H4 (cell line): ENCODE results near the gene AGRP. TPM values are rescaled to one million over a fixed set of nuclear protein-coding genes. Genes with fewer than 3 reads are reported as not detected.
A peak's percentile ranks its signal among the peaks of the same experiment; 100 is the strongest.
"Not testable (repeated sequence)": the region's sequence is repeated elsewhere in the genome, so short reads cannot be mapped to it uniquely, and the experiment has no call there.

ENCODE experiments used
- DNase-seq: peaks from one replicate; pipeline ENCODE4 v3.0.0-alpha.2; 2015; ENCODE audit warnings: low spot score
- total RNA-seq: library from RNA; depleted of rRNA; stranded (reverse); fragments of >200 nt; shearing (Covaris generic); gene quantifications from 2 replicates; pipeline ENCODE4 v1.2.3, GENCODE V29; 2014

The AGRP gene
- total RNA-seq, 1 experiment from 2014 or later, result not detected

DNA sequence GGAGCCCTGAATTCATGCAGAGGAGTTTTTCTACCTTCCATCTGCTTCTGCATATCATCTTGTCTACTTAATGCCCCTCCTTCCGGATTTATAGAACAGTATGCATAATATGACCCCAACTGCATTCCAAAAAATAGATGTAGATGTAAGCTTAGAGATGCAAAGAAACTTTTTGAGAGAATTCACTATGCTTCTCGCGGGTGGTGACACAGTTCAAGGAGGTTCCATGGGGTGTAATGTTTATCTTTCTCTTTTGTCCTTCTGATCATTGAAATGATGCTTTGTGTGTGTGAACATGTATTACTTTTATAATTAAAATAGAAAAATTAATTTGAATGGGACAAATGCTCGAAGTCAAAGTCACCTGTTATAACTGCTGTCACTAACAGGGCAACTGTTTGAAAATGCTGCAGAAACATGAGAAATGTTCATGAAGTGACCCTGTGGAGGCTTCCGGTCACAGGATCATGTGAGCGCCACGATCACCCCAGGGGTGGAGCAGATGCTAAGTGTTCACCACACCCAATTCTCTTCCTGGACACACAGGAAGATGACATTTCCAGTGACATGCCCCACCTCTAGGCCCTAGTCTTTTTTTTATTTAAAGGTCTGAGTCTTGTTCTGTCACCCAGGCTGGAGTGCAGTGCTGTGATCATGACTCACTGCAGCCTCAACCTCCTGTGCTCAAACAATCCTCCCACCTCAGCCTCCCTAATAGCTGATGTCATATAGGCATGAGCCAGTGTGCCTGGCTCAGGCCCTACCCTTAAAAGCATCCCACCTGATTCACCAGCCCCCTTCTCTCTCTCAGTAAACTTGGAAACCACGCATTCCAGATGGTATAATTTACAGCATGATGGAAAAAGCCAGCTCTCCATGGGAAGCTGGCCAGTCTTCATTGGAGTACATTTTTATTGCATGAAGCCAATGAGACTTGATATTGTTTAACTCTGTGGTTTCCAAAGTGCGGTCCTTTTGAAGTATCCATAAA, 21.0 kb upstream of the AGRP start:
- DNase-seq, result peak; percentile 52

DNA sequence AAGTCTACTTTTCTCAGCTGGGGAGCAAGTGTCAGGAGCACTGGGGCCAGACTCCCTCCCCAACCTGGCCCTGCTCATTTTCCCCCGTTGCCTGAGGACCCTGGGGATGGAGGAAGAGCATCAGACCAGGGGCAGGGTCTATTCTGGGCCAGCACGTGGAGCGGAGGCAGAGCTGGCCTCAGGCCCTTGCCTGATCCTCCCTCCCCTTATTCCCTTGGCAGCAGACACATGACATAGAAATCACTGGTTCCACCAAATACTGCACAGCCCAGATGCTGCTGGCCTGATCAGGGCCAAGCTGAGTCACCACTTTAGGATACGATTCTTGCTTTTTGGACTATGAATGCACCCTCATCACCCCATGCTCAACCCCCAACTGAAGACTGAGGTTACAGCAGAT, 15.8 kb upstream of the AGRP start:
- DNase-seq, result no peak

DNA sequence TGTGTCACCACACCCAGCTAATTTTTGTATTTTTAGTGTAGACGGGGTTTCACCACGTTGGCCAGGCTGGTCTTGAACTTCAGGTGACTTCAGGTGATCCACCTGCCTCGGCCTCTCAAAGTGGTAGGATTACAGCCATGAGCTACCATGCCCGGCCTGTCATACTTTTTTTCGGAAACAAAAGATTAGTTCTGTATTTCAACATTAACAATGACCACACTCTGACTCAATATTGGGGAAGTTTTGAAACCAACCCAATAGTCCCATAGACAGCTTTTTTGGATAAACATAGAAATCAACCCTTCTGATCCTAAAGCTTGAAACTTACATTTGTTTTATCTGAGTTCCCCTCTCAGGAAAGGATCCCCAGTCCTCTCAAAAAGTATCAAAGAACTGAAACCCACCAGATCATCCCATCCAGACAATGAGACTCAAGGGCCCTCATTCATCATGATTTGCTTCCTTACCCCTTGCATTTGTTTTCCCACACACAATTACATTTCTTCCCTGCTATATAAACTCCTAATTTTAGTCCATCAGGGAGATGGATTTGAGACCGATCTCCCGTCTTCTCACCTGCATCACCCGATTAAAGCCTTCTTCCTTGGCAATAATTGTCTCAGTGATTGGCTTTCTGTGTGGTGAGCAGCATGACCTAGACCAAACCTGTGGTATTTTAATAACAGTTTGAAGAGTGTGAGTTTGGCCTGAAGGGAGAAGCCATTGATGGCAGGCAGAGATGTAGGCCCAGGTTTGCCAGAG, 7.2 kb upstream of the AGRP start:
- DNase-seq, result no peak

DNA sequence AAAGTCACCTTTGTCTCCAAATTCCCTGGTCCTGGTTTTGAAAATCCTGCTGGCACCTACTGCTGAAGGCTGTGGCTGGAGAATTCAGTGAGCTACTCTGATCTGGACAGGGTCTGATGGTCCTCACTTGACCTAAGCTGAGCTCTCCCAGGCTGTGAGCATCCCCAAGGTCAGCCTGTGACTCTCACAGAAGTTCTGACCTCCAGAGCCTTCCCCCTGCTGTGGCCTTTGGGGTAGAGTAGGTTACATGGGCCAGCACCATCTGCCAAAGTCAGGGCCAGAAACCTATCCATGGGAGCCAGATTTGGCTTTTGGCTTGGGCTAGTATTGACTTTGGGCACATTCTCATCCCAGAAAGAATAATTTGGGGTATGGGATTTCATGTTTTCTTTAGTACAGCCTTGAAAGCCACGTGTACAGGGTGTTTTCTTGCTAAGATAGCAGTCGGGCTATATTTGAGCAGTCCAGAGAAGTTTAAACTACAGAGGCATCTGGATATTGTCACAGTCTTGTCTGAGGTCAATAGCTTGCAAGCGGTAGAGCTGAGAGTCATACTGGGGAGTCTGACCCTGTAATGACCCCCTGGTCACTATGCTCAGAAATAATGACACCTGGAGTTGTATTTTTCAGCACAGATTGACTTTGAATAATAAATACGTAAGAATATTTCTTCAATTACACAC, 6.2 kb upstream of the AGRP start:
- no peak for DNase-seq

DNA sequence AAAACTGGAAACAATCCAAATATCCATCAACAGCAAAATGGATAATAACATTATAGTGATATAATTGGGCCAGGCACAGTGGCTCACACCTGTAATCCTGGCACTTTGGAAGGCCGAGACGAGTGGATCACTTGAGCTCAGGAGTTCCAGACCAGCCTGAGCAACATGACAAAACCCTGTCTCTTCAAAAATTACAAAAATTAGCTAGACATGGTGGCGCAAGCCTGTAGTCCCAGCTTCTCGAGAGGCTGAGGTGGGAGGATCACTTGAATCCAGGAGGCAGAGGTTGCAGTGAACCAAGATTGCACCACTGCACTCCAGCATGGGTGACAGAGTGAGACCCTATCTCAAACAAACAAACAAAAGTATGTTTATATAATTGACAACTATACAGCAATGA, 4.2 kb upstream of the AGRP start:
- not testable (repeated sequence) for DNase-seq

DNA sequence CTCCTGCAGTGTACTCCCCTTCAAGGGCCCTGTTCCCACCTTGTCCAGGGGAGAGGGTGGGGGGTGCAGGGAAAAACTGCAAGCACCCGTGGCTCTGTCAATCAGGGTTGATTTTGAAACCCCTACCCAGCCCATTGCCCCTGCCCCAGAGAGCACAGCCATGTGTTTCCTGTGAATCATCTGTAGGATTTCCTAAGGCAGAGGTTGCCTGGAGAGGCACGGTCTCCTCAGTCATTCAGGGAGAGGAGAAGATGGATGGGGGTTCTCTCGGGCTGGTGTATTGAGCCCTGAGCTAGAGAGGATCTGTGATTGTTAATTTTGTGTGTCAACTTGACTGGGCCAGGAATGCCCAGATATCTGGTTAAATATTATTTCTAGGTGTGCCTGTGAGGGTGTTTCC, 3.5 kb upstream of the AGRP start:
- no peak for DNase-seq

DNA sequence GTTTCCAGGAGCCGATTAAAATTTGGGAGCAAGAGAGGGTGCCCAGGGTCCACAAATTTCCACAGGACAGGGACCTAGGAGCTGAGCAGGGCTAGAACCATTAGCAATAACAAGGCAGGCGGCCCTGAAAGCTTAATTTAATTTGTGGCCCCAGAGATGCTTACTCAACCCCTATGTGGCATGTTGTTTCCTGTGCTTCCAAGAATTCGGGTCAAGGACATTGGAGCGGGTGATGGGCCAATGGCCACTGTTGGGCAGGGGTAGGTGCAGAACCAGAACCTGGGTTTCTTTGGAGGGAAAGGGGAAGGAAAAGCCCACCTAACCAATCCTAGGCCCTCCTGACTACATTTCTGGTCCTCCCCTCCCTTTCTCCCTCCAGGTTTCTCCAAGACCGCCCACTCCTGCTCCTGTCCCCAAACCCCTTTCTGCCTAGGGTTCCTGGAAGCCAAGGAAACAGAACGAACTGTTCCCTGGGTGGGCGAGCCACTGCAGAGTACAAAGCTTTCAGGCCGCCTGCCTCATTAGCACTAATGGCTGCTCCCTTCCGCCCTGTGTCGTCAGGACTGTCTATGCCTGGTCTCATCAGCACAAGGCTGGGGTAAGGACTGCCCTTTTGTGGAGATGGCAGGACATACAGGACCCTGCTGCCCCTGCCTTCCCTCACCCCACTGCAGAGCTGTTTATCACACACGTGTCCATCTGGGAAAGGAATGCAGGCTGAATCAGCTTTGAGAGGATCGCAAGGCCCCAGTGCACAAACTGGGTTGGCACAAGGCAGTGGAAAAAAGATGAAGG, 581 bp upstream of the AGRP start:
- no peak for DNase-seq

DNA sequence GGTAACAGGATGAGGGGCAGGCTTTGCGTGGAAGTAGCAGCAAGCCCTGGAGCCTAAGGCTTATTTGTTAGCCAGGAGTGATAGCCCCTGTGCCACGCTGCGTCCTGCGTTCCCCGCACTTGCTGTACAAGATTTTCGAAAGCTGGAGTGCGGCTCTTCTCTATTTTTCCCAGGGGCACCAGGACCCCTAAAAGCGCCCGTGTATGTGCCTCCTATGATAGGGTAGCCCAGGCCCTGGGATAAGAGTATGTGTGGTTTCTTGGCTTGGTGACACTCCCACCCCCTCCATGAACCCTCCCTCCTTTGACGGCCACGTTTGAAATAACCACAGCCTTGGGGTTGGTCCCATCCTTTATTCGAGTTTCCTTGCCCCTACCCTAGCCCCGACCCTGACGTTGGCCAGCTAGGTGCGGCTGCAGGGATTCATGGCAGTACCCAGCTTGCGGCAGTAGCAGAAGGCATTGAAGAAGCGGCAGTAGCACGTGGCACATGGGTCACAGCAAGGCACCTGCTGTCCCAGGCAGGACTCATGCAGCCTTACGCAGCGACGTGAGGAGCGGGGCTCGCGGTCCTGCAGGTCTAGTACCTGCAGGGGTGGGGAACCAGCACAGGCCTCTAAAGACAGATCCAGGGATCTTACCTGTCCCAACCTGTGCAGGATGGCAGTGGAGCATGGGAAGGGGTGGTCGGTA, 968 bp downstream of the AGRP start:
- no peak for DNase-seq

DNA sequence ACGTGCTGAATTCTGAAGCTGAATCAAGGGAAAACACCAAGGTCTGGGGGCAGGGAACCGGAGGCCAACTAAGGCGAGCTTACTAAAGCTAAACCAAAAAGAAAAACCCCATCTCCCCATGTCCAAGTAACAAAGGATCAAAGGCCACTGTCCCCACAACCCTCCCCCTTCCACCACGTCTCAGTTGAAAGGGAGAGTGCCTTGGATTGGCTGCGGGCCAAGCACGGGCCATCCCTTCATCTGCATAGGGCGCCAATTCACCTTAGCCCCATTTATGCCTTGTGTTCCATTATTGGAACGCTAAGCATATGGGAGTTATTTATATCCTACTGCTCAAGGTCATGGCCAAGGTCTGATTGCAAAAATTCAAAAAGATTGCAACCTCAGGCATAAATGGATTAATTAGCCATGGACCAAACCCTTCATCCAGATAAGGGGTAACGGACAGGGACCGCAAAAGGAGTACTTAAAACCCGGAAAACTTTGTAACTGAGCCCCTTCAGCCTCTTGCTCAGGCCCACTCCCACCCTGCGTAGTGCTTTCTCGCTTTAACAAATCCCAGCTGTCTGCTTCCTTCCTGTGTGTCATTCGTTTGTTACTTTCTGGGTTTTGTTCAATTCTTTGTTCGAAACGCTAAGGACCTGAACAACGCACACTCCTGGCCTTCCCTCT, 1.6 kb downstream of the AGRP start:
- no peak for DNase-seq

DNA sequence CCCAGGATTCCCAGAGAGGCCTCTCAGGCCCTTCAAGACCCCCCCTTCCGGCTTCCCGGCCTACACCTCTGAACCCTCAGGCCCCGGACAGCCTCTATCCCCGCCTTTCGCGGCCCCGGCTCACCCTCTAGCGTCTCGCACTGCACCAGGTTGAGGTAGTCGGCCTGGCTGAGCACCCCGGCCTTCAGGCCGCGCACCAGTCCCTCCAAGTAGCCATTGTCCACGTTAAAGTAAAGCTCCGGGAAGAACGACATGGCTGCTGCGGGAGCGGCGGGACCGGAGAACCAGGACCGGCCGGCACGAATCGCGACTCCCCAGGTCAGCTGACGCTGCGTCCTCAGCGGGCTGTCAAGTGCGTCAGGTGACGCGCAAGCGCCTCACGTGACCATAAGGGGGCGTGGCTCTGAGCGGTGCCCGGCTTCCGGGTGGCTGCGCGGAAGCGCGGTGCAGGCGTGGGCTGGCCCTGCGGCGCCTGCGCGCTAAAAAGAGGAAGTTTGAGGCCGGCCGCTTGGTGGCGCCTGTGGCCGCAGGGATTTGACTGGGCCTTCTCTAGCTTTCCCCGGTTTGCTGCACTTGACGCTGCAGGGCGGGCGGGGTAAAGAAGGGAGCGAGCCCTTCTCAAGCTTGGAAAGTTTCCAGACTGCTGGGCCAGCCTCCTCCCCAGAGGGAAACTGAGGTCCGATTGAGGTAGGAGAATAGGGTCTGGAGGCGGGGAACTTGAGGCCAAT, 2.4 kb downstream of the AGRP start, which contains the start of gene ATP6V0D1:
Gene ATP6V0D1 (minus strand): TSS at position 325 of the 728 bp plus-strand sequence. CDS start 71 bp downstream, at position 254.
- peak; percentile 95 for DNase-seq

DNA sequence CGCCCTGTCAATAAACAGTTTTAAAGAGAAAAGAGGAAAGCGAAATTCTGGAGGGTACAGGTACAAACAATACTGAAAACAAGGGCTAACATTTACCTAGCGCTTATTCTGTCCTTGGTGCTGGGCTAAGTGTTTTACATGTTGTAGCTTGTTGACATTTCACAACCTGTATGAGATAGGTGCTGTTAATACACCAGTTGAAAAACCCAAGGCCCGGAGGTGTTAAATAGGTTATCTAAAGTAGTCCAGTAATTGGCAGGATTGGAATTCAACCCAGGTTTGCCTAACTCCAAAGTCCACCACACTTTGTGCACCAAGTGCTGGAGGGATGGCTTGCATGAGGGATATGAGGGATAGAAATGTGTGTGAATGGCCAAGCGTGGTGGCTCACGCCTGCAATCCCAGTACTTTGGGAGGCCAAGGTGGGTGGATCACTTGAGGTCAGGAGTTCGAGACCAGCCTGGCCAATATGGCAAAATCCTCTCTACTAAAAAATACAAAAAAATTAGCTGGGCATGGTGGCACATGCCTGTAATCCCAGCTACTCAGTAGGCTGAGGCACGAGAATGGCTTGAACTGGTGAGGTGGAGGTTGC, 5.3 kb downstream of the AGRP start:
- no peak for DNase-seq

DNA sequence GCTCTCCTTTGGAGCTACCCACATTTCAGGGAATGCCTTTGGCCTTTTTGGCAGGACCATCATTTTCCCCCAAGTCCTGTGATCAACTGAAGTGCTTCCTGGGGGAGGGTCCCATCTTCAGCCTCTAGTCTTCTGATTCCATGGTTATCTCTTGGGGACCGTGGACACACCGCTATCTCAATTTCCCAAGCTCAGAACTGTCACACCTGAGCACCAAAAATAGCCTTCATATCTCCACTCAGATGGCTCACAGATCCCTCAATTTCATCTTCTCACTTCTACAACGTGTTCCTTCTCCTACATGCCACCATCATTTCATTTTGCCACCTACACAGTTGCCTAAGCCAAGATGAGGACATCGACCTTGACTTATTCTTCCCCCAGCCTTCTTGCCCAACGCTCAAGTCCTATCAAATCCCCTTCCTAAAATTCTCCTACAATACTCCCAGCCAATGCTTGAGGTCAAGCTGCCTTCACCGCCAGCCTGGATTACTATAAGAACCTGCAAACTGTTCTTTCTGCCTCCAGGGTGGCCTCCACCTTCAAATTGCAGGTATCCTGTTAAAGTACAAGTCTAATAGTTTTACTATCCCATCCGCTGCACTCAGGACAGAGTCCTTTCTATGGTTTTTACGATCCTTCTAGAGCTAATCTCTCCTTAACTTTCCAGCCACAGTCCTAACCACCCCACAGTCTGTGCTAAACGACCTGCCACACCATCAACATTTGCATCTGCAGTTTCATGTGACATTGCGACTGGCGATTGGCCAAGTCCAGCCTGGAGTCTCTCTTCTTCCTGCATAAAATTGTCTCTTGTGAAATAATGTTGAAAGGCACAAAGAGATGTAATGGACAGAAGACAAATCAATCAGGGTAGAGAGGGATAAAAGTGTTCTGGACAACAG, 8.5 kb downstream of the AGRP start:
- DNase-seq, result no peak

DNA sequence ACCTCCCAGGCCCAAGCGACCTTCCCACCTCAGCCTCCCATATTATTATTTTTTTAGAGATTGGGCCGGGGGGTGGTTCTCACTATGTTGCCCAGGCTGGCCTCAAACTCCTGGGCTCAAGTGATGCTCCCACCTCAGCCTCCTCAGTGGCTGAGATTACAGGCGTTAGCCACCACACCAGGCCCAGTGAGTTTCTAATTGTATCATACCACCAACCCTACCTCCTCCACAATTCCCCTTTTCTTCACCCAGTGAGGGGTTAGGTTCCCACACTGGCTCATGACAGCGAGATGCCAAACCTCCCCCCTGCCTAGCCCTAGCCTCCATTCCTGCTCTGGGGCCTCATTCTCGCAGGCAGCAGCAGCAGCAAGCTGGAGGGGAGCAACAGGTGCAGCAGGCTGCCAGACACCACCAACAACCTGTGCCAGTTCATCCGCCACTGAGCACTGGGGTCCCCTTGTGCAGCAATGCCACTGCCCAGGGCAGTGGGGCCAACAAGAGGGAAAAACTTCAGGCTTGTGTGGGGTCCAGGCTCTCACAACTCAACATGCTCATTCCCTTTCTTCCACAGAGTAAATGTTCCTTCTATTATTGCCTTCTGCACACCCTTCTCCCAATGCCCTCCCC, 11.5 kb downstream of the AGRP start:
- no peak for DNase-seq

DNA sequence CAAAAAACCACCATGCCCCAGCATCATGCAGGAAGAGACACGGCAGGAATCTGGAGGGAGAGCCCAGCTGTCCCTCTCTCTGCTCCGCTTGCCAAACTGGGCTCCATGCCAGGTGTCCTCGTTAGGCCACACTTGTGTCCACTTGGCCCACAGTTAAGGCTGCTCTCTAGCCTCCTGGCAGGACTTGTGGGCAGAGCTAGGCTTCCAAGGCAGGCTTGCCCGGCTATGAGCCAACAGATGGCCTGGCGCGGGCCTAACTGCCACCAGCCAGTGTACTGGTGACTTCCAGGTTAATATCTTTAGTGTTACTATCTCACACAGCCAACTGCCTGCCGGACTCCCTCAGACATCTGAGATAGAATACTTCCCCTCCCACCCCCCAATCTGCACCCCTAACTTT, 13.0 kb downstream of the AGRP start:
- DNase-seq, result no peak

DNA sequence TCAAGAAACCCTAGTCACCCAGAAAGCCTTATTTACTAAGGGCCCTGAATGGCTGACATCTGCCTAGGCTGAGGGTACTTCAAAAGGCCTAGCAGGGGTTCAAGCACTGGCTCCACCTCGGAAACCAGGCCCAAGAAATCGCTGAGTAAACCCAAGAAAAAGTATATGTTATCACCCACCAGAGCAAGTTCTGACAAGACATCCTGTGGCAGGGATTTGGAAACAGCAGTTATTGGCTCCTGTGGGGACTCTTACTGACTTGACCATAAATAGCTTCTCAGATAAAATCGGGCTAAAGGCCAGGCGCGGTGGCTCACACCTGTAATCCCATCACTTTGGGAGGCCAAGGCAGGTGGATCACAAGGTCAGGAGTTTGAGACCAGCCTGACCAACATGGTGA, 14.6 kb downstream of the AGRP start:
- DNase-seq, result no peak

DNA sequence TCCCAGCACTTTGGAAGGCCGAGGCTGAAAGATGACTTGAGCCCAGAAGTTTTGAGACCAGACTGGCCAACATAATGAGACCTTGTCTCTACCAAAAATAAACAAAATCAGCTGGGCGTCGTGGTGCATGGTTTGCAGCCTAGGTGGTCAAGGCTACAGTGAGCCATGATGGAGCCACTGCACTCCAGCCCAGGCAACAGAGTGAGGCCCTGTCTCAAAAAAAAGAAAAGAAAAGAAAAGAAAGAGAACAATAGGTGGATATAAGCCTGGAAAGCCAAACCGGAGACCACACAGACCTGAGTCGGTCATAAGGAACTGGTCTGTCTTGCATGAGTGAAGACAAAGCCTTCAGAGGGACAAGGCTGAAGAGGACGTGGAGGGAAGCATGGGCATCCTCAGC, 16.8 kb downstream of the AGRP start:
- DNase-seq, result no peak

DNA sequence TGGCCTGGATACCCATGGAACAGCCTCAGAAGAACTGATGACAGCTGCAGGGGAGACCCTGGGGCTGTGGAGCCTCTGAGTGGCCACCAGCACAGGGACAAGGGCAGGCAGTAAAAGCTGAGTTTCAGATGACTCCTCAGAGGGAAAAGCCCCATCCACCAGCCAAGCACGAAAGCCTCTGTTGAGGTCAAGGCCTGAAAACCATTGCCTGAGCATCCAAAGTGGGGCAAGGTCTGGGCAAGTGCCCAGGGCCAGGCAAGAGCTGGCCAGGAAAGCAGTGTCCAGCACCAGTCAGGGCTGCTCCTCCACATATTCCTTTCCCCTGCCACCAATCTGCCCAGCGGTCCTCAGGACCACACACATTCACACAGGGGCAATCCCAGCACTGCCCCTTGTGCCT, 18.8 kb downstream of the AGRP start:
- no peak for DNase-seq

DNA sequence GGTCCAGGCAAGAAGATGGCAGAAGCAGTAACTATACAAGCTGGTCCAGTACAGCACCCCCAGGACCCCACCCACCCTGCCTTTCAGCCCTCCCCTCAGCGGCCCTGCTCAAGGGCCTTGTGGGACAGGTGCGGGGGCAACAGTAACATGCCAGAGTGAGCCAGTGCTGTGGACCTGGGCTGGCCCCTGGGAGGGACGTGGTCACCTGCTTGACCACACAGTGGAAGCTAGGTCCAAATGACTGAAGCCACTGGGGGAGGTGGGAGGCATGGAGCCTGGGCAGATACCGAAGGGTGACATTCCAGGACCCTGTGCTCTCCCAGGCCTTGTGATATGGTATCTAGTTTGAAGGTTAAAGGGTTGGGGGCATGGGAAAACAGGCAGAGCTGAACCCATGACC, 19.7 kb downstream of the AGRP start:
- no peak for DNase-seq
